Heart left ventricle (tissue), 16 donors: Measurements from ENCODE around the gene GPI. TPM values are rescaled to one million over a fixed set of nuclear protein-coding genes. Genes with fewer than 3 reads are reported as not detected.

Experiments
- ATAC-seq, 4 donors: fragments of 200-7000 bp; cut with Tn5 transposase; one replicate each; pipeline ENCODE4 v1.9.1; 2020 to 2022; ENCODE audit warnings: moderate library complexity in 4 of 4, mild to moderate bottlenecking in 3 of 4, moderate number of reproducible peaks in 1 of 4
- DNase-seq, 5 donors: peaks; one replicate each; pipeline ENCODE4 v3.0.0-alpha.2; 2020
- H3K27ac ChIP-seq, 12 donors: fragments of 200-600 bp; sonication (generic) in 4 of 12; one replicate each; pipeline versions ENCODE4 v1.5.0 to v1.8.0; 2016 to 2022; ENCODE audit warnings: mild to moderate bottlenecking in 2 of 12
- H3K27me3 ChIP-seq, 9 donors: fragments of 200-600 bp; sonication (generic) in 2 of 9; one replicate each; pipeline versions ENCODE4 v1.5.1 to v1.8.0; 2016 to 2022; ENCODE audit warnings: mild to moderate bottlenecking in 3 of 9
- H3K36me3 ChIP-seq, 9 donors: fragments of 200-600 bp; sonication (generic) in 2 of 9; one replicate each; pipeline versions ENCODE4 v1.5.0 to v1.8.0; 2018 to 2022; ENCODE audit warnings: mild to moderate bottlenecking in 2 of 9
- H3K4me1 ChIP-seq, 12 donors: fragments of 200-600 bp; sonication (generic) in 4 of 12; one replicate each; pipeline versions ENCODE4 v1.5.0 to v1.8.0; 2016 to 2022; ENCODE audit warnings: mild to moderate bottlenecking in 3 of 12
- H3K4me3 ChIP-seq, 12 donors: fragments of 200-600 bp; sonication (generic) in 4 of 12; one replicate each; pipeline versions ENCODE4 v1.5.0 to v1.8.0; 2017 to 2022; ENCODE audit warnings: mild to moderate bottlenecking in 9 of 12, moderate library complexity in 4 of 12
- H3K9me3 ChIP-seq, 12 donors: fragments of 200-600 bp; sonication (generic) in 4 of 12; one replicate each; pipeline versions ENCODE4 v1.5.0 to v1.8.0; 2016 to 2022; ENCODE audit warnings: mild to moderate bottlenecking in 1 of 12
- POLR2A ChIP-seq, 2 donors: fragments of 450-650 bp; IDR thresholded peaks; one replicate each; pipeline ENCODE4 v1.6.1; 2017; ENCODE audit warnings: antibody characterized with exemption in 2 of 2, mild to moderate bottlenecking in 2 of 2, moderate library complexity in 2 of 2
- WGBS, 4 donors: extraction: QIAGEN DNeasy Blood & Tissue Kit in 2 of 4; methylation state at CpG; one replicate each; pipeline versions ENCODE4 v1.1.5 to v1.1.7; 2013 to 2018; 5-methylcytosine and 5-hydroxymethylcytosine counted together
- intact Hi-C, 10 donors: fragments of 100-400 bp; cut with DNase I; formaldehyde crosslinking; loops; one replicate each; pipeline versions ENCODE4 v1.11.1 to v1.14.2; 2022
- polyA plus RNA-seq, 2 donors: library from polyadenylated mRNA; stranded (reverse); fragments of 200-250 nt; gene quantifications; one replicate each; pipeline ENCODE4 v1.2.3, GENCODE V29; 2013
- total RNA-seq, 9 donors: library from RNA; depleted of rRNA in 2 of 9; stranded (reverse); fragments of >200 nt in 2 of 9; fragmentation: NEBNext Ultra II Directional in 3 of 9; extraction: Animal tissue kit (Norgen Biotek cat#: 25700) in 3 of 9; gene quantifications; one replicate each; pipeline versions ENCODE4 v1.1.0 to v1.2.4, GENCODE V29; 2016 to 2023
- TF ChIP-seq, protein P1 (sequence below), 12 donors: fragments of 200-600 bp; sonication (generic) in 4 of 12; IDR thresholded peaks; one replicate each; pipeline versions ENCODE4 v1.5.0 to v1.8.0; 2018 to 2022; ENCODE audit warnings: antibody characterized with exemption in 12 of 12, mild to moderate bottlenecking in 5 of 12
- donor health status: ischemic (EF 13 %, LVEDD 7.1; RV severe dilation, severe dysfunction).
- donor health status: healthy with polysubstance abuse.
- donor health status: DM: no; HTN: yes; CAD: no.
- donor health status: DM: no; HTN: no; CAD: no.
- donor health status: ischemic (EF 25% LVEDD 6.9; RV normal size, moderate dysfunction).
- donor health status: ischemic (EF 25% LVEDD 5.7; RV mildly dilated, moderate dysfunction).
- donor health status: healthy.
- donor health status: DM: yes; HTN: yes; CAD: no.
- donor health status: ischemic (EF 35%, LVEDD 5.7; RV mildly dilated, moderate dysfunction).
- donor health status: nonischemic (EF 11% LVEDD 7.7; RV severe dilation, severe dysfunction).
- donor health status: DM: yes; HTN: yes; CAD: no.
- donor health status: PGD.
- donor health status: ischemic (EF 29% LVEDD 5.4; RV normal size, mild dysfunction).
- donor health status: nonischemic (EF 23%, LVEDD 6.1; RV moderate dilation, normal function).

The GPI gene
- total and polyA plus RNA-seq, 11 donors: 233 to 764 (median 513) TPM

DNA sequence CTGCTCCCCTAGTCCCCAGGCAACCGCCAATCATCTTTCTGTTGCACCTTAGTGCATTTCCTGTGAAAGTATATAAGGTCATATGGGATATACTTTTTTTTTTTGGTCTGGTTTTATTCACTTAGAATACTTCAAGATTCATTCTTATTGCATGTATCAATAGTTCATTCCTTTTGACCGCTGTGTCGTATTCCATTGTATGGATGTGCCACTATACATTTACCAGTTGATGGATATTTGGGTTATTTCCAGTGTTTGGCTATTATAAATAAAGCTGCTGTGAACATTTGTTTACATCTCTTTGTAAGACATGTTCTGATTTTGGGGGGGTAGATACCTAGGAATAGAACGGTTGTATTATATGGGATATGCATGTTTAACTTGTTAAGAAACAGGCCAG, 53.3 kb downstream of the GPI start:
- no peaks in the 10 kb centered on the region for H3K9me3 ChIP-seq
- peaks cover 0 to 77% (median 47%) of the 10 kb centered on the region in 9 donors for H3K36me3 ChIP-seq
- H3K27ac ChIP-seq: no peak overlapping the region
- no peak for DNase-seq
- H3K4me1 ChIP-seq: no peaks in the 10 kb centered on the region
- ATAC-seq: no peak
- H3K27me3 ChIP-seq: no peaks in the 10 kb centered on the region
- WGBS, 4 donors: 95 to 98% (median 96%) methylated on average over 4 of the region's 4 CpGs
- intact Hi-C loops: no loop called here
- no peak overlapping the region for H3K4me3 ChIP-seq
- TF ChIP-seq, protein P1, sequence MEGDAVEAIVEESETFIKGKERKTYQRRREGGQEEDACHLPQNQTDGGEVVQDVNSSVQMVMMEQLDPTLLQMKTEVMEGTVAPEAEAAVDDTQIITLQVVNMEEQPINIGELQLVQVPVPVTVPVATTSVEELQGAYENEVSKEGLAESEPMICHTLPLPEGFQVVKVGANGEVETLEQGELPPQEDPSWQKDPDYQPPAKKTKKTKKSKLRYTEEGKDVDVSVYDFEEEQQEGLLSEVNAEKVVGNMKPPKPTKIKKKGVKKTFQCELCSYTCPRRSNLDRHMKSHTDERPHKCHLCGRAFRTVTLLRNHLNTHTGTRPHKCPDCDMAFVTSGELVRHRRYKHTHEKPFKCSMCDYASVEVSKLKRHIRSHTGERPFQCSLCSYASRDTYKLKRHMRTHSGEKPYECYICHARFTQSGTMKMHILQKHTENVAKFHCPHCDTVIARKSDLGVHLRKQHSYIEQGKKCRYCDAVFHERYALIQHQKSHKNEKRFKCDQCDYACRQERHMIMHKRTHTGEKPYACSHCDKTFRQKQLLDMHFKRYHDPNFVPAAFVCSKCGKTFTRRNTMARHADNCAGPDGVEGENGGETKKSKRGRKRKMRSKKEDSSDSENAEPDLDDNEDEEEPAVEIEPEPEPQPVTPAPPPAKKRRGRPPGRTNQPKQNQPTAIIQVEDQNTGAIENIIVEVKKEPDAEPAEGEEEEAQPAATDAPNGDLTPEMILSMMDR (IDR thresholded peaks at IDR 0.05): no peak
- no peak for TF ChIP-seq POLR2A (IDR thresholded peaks at IDR 0.05)

DNA sequence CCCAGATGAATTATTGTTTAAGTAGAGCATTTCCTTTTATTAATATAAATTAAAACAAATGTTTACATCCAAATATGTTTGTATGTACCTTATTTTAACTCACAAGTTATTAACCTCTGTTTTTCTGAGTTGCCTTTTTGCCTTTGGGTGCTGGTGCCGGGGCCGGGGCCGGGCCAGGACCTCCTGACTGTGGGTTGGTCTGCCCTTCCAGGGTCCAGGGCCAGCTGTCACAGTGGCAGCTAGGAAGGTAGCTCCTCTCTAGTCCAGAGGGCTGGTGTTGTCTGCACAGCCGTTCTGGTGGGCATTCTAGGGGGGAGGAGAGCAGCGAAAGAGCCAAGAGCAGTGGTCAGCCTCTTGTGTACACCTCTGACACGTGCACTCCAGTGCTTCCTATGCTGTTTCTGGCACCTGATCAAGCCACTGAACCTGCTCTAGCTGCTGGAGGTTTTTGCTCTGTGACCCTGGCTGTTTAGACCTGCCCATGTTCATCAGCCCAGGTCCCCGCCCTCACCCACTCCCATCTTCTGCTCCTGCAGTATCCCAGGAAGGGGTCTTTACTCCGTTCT, 61.2 kb downstream of the GPI start:
- Histone ChIP-seq H3K4me3 (no peak overlapping the region), H3K36me3 (peaks cover 0 to 31% (median 5%) of the 10 kb centered on the region in 9 donors), H3K4me1 (peaks cover 0 to 29% (median 23%) of the 10 kb centered on the region in 12 donors), H3K27me3 (no peaks in the 10 kb centered on the region), H3K27ac (no peak overlapping the region), H3K9me3 (no peaks in the 10 kb centered on the region)
- DNase-seq: no peak
- intact Hi-C loops: loop anchor here in 1 of 10 donors (5.0 kb wide), 1 partner anchor 76 kb away; no protein-coding TSS in a partner anchor
- 85 to 90% (median 89%) methylated on average over 8 of the region's 8 CpGs for WGBS, 4 donors
- TF ChIP-seq POLR2A (IDR thresholded peaks at IDR 0.05): no peak
- TF ChIP-seq, protein P1 (IDR thresholded peaks at IDR 0.05): no peak
- ATAC-seq: no peak

DNA sequence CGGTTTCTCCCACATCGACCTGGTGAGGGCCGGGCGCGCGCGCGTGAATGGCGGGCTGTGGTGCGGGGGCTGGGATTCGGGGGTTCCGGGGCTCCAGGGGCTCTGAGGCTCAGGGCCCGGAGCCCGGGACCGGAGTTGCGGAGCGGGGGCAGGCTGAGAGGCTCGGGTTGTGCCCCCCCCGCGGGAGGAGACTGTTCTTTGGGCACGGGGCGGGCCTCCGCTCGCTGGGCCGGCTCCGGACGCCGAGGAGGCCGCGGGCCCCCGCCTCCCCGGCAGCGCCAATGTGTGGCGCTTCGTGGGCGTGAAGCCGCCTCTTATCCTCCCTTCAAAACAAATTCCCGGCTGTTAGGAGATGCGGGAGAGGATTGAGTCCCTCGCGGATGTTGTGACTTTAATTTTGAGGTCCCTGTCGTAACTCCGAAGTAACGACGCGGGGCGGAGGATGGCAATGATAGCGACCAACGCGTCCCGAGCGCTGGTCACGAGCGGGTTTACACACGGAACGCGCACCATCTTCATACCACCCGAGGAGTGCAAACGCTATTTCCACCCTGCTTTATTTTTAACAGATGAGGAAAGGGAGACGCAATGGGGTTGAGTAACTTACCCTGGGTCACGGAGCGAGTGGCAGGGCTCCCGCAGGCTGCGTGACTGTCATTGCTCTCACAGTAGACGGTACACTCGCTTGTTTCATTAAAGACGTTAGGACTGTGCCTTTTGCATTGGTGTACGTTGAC, 63.7 kb downstream of the GPI start:
- Histone ChIP-seq H3K4me3 (peak overlapping the region; percentile 72 to 97 (median 90)), H3K4me1 (peaks cover 0 to 52% (median 39%) of the 10 kb centered on the region in 12 donors), H3K9me3 (no peaks in the 10 kb centered on the region), H3K27me3 (no peaks in the 10 kb centered on the region), H3K36me3 (peaks cover 0 to 26% (median 8%) of the 10 kb centered on the region in 9 donors), H3K27ac (peak overlapping the region; percentile 85 to 98 (median 92))
- peak; percentile 16 to 76 (median 66) for ATAC-seq
- peak; percentile 10 to 58 (median 46) for DNase-seq
- WGBS, 4 donors: 0% methylated on average over 45 to 68 of the region's 68 CpGs
- TF ChIP-seq, protein P1 (IDR thresholded peaks at IDR 0.05): no peak
- TF ChIP-seq POLR2A (IDR thresholded peaks at IDR 0.05): no peak
- intact Hi-C loops: loop anchor here in 2 of 10 donors (2.0 to 5.0 kb wide), 3 partner anchors 64 to 74 kb away; partner anchors contain the start of gene GPI (in 1 of the 2)

DNA sequence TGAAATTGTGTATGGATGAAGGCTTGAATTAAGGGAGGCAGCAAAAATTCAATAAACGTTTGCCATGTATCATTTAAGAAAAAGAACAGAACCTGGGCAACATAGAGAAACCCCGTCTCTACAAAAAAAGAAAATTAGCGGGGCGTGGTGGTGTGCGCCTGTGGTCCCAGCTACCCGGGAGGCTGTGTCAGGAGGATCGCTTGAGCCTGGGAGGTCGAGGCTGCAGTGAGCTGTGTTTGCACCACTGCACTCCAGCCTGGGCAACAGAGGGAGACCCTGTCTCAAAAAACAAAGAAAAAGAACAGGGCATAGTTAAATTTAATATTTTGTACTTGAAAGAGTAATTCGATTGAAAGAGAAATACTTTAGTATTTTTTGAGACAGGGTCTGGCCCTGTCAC, 64.6 kb downstream of the GPI start:
- ATAC-seq (no peak), DNase-seq (no peak)
- intact Hi-C loops: loop anchor here in 2 of 10 donors (2.0 to 5.0 kb wide), 3 partner anchors 65 to 73 kb away; partner anchors contain the start of gene GPI (in 1 of the 2)
- Histone ChIP-seq H3K9me3 (no peaks in the 10 kb centered on the region), H3K4me1 (peaks cover 0 to 60% (median 40%) of the 10 kb centered on the region in 12 donors), H3K36me3 (peaks cover 0 to 32% (median 11%) of the 10 kb centered on the region in 9 donors), H3K4me3 (peak overlapping the region in 11 of 12 donors; percentile 72 to 97 (median 91)), H3K27me3 (no peaks in the 10 kb centered on the region), H3K27ac (peak overlapping the region in 9 of 12 donors; percentile 85 to 98 (median 92))
- TF ChIP-seq, protein P1 (IDR thresholded peaks at IDR 0.05): no peak
- TF ChIP-seq POLR2A (IDR thresholded peaks at IDR 0.05): no peak
- 74 to 81% (median 78%) methylated on average over 9 of the region's 9 CpGs for WGBS, 4 donors
